C4-2B (cell line): Measurements from ENCODE around the gene TMEM139.

Source experiments
- CTCF ChIP-seq: fragments of 450-650 bp; conservative IDR thresholded peaks from 2 replicates; pipeline ENCODE4 v1.5.1; 2017; ENCODE audit warnings: mild to moderate bottlenecking
- ZFX ChIP-seq: fragments of 450-650 bp; IDR thresholded peaks from 2 replicates; pipeline ENCODE4 v1.6.1; 2017

- TF ChIP-seq CTCF = no peak
- no peak for TF ChIP-seq ZFX
Observed at GRCh38 chr7:143279186-143280098, 5.3 kb upstream of the TMEM139 start.
